Measurements from ENCODE around the gene VPS54.

The VPS54 gene

DNA sequence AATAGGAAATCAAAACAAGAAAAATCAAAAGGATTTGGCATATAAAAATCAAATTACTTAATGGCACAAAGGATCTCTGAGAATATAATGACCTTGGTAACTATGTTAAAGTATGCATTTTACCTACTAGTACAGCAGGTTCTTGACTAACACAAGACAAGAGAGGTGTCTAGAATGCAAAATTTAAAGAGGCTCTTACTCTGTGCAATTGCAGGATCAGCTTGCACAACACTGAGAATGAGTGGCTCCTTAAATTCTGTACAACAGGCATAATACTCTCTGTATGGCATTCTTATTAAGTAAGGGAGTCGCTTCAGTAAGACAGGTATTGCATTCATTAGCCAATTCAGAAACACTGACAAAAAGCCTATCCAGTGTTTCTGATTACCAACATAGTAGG, 104.9 kb downstream of the VPS54 start:
- no CpG with 5 or more reads among the region's 1 CpG for WGBS (ENCODE audit: insufficient coverage)
- DNase-seq, result no peak

GRCh38 chr2:63903003-63903402, 116.2 kb downstream of the VPS54 start:
- POLR2A ChIA-PET, result no interaction called here
- peak in 2 of 3 donors; percentile 32 to 42 for DNase-seq
- H3K36me3 ChIP-seq (ENCODE audit: control insufficient read depth in 4 of 4, insufficient read depth in 4 of 4, low read length in 3 of 4), result peaks cover 29 to 74% (median 33%) of the 10 kb centered on the region in 4 experiments
- no peak overlapping the region for H3K4me3 ChIP-seq (ENCODE audit: control insufficient read depth in 1 of 7, extremely low read depth in 1 of 7, insufficient read depth in 4 of 7, low read depth in 2 of 7, low read length in 6 of 7)
- WGBS (ENCODE audit: insufficient coverage), result 100% methylated on average over 1 of the region's 2 CpGs
- no peak overlapping the region for H3K27ac ChIP-seq (ENCODE audit: insufficient read depth in 1 of 2, low read depth in 1 of 2, low read length in 2 of 2, poor library complexity in 1 of 2, severe bottlenecking in 2 of 2)
- no peaks in the 10 kb centered on the region for H3K4me1 ChIP-seq (ENCODE audit: control extremely low read depth in 1 of 4, control insufficient read depth in 4 of 4, insufficient read depth in 4 of 4, low read length in 3 of 4)
- H3K27me3 ChIP-seq (replicated peaks in 2 of 5; ENCODE audit: control insufficient read depth in 4 of 5, insufficient read depth in 5 of 5, low read length in 4 of 5), result no peaks in the 10 kb centered on the region
- CTCF ChIA-PET, result no interaction called here
- peaks cover 2 to 45% (median 19%) of the 10 kb centered on the region in 5 experiments for H3K9me3 ChIP-seq (ENCODE audit: control extremely low read depth in 1 of 5, control insufficient read depth in 4 of 5, insufficient read depth in 2 of 5, low read depth in 1 of 5, low read length in 4 of 5)

More for the DNA sequence above, 104.9 kb downstream of the VPS54 start:
- Histone ChIP-seq H3K27me3 (replicated peaks in 2 of 5; ENCODE audit: control insufficient read depth in 4 of 5, insufficient read depth in 5 of 5, low read length in 4 of 5) (no peaks in the 10 kb centered on the region), H3K4me3 (ENCODE audit: control insufficient read depth in 1 of 7, extremely low read depth in 1 of 7, insufficient read depth in 4 of 7, low read depth in 2 of 7, low read length in 6 of 7) (no peak overlapping the region), H3K9me3 (ENCODE audit: control extremely low read depth in 1 of 5, control insufficient read depth in 4 of 5, insufficient read depth in 2 of 5, low read depth in 1 of 5, low read length in 4 of 5) (no peaks in the 10 kb centered on the region), H3K27ac (ENCODE audit: insufficient read depth in 1 of 2, low read depth in 1 of 2, low read length in 2 of 2, poor library complexity in 1 of 2, severe bottlenecking in 2 of 2) (no peak overlapping the region), H3K36me3 (ENCODE audit: control insufficient read depth in 4 of 4, insufficient read depth in 4 of 4, low read length in 3 of 4) (peaks cover 17 to 72% (median 30%) of the 10 kb centered on the region in 4 experiments), H3K4me1 (ENCODE audit: control extremely low read depth in 1 of 4, control insufficient read depth in 4 of 4, insufficient read depth in 4 of 4, low read length in 3 of 4) (no peaks in the 10 kb centered on the region)
- CTCF ChIA-PET, result no interaction called here
- POLR2A ChIA-PET, result no interaction called here

GRCh38 chr2:63902149-63902548, 117.1 kb downstream of the VPS54 start:
- Histone ChIP-seq H3K9me3 (ENCODE audit: control extremely low read depth in 1 of 5, control insufficient read depth in 4 of 5, insufficient read depth in 2 of 5, low read depth in 1 of 5, low read length in 4 of 5) (peaks cover 2 to 45% (median 18%) of the 10 kb centered on the region in 5 experiments), H3K4me1 (ENCODE audit: control extremely low read depth in 1 of 4, control insufficient read depth in 4 of 4, insufficient read depth in 4 of 4, low read length in 3 of 4) (no peaks in the 10 kb centered on the region), H3K4me3 (ENCODE audit: control insufficient read depth in 1 of 7, extremely low read depth in 1 of 7, insufficient read depth in 4 of 7, low read depth in 2 of 7, low read length in 6 of 7) (no peak overlapping the region), H3K27me3 (replicated peaks in 2 of 5; ENCODE audit: control insufficient read depth in 4 of 5, insufficient read depth in 5 of 5, low read length in 4 of 5) (no peaks in the 10 kb centered on the region), H3K27ac (ENCODE audit: insufficient read depth in 1 of 2, low read depth in 1 of 2, low read length in 2 of 2, poor library complexity in 1 of 2, severe bottlenecking in 2 of 2) (no peak overlapping the region), H3K36me3 (ENCODE audit: control insufficient read depth in 4 of 4, insufficient read depth in 4 of 4, low read length in 3 of 4) (peaks cover 30 to 66% (median 34%) of the 10 kb centered on the region in 4 experiments)
- ChIA-PET CTCF (no interaction called here), POLR2A (no interaction called here)
- no peak for DNase-seq

GRCh38 chr2:63899639-63900038, 119.6 kb downstream of the VPS54 start:
- POLR2A ChIA-PET, result no interaction called here
- H3K4me3 ChIP-seq (ENCODE audit: control insufficient read depth in 1 of 7, extremely low read depth in 1 of 7, insufficient read depth in 4 of 7, low read depth in 2 of 7, low read length in 6 of 7), result no peak overlapping the region
- no peak for DNase-seq
- H3K27me3 ChIP-seq (replicated peaks in 2 of 5; ENCODE audit: control insufficient read depth in 4 of 5, insufficient read depth in 5 of 5, low read length in 4 of 5), result no peaks in the 10 kb centered on the region
- H3K36me3 ChIP-seq (ENCODE audit: control insufficient read depth in 4 of 4, insufficient read depth in 4 of 4, low read length in 3 of 4), result peaks cover 24 to 50% (median 35%) of the 10 kb centered on the region in 4 experiments
- H3K4me1 ChIP-seq (ENCODE audit: control extremely low read depth in 1 of 4, control insufficient read depth in 4 of 4, insufficient read depth in 4 of 4, low read length in 3 of 4), result no peaks in the 10 kb centered on the region
- peaks cover 2 to 31% (median 8%) of the 10 kb centered on the region in 5 experiments for H3K9me3 ChIP-seq (ENCODE audit: control extremely low read depth in 1 of 5, control insufficient read depth in 4 of 5, insufficient read depth in 2 of 5, low read depth in 1 of 5, low read length in 4 of 5)
- no peak overlapping the region for H3K27ac ChIP-seq (ENCODE audit: insufficient read depth in 1 of 2, low read depth in 1 of 2, low read length in 2 of 2, poor library complexity in 1 of 2, severe bottlenecking in 2 of 2)
- CTCF ChIA-PET, result interaction anchor here (2.0 kb wide), 1 partner anchor 10 kb away, joined by 8 read pairs; no protein-coding TSS in a partner anchor
- 100% methylated on average over 1 of the region's 1 CpG for WGBS (ENCODE audit: insufficient coverage)

DNA sequence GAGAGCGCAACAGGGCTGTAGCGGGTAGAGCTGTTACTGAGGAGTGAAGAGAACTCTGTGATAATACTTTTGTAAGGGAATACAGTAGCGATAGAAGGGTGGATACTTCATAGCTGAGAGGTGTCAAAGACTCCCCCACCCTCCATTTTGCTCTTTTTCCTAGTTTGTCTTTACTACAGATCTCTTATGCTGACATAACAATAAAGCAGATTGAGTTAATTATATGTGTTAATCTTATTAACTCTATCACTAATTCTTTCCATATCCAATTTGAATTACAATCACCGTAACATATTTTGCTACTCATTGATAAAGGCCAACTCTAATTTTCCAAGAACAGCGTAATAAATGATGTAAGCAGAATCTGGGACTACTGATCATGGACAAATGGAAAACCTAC, 120.4 kb downstream of the VPS54 start:
- DNase-seq, result no peak
- H3K27me3 ChIP-seq (replicated peaks in 2 of 5; ENCODE audit: control insufficient read depth in 4 of 5, insufficient read depth in 5 of 5, low read length in 4 of 5), result no peaks in the 10 kb centered on the region
- ChIA-PET POLR2A (no interaction called here), CTCF (interaction anchor here (2.0 kb wide), 1 partner anchor 9 kb away, joined by 8 read pairs; no protein-coding TSS in a partner anchor)
- no peak overlapping the region for H3K4me3 ChIP-seq (ENCODE audit: control insufficient read depth in 1 of 7, extremely low read depth in 1 of 7, insufficient read depth in 4 of 7, low read depth in 2 of 7, low read length in 6 of 7)
- no peaks in the 10 kb centered on the region for H3K4me1 ChIP-seq (ENCODE audit: control extremely low read depth in 1 of 4, control insufficient read depth in 4 of 4, insufficient read depth in 4 of 4, low read length in 3 of 4)
- H3K9me3 ChIP-seq (ENCODE audit: control extremely low read depth in 1 of 5, control insufficient read depth in 4 of 5, insufficient read depth in 2 of 5, low read depth in 1 of 5, low read length in 4 of 5), result peaks cover 2 to 24% (median 8%) of the 10 kb centered on the region in 5 experiments
- peaks cover 20 to 54% (median 35%) of the 10 kb centered on the region in 4 experiments for H3K36me3 ChIP-seq (ENCODE audit: control insufficient read depth in 4 of 4, insufficient read depth in 4 of 4, low read length in 3 of 4)
- 94% methylated on average over 2 of the region's 5 CpGs for WGBS (ENCODE audit: insufficient coverage)
- no peak overlapping the region for H3K27ac ChIP-seq (ENCODE audit: insufficient read depth in 1 of 2, low read depth in 1 of 2, low read length in 2 of 2, poor library complexity in 1 of 2, severe bottlenecking in 2 of 2)

GRCh38 chr2:63894167-63894566, 125.1 kb downstream of the VPS54 start:
- Histone ChIP-seq H3K27me3 (replicated peaks in 2 of 5; ENCODE audit: control insufficient read depth in 4 of 5, insufficient read depth in 5 of 5, low read length in 4 of 5) (no peaks in the 10 kb centered on the region), H3K4me1 (ENCODE audit: control extremely low read depth in 1 of 4, control insufficient read depth in 4 of 4, insufficient read depth in 4 of 4, low read length in 3 of 4) (no peaks in the 10 kb centered on the region), H3K4me3 (ENCODE audit: control insufficient read depth in 1 of 7, extremely low read depth in 1 of 7, insufficient read depth in 4 of 7, low read depth in 2 of 7, low read length in 6 of 7) (no peak overlapping the region), H3K27ac (ENCODE audit: insufficient read depth in 1 of 2, low read depth in 1 of 2, low read length in 2 of 2, poor library complexity in 1 of 2, severe bottlenecking in 2 of 2) (no peak overlapping the region), H3K36me3 (ENCODE audit: control insufficient read depth in 4 of 4, insufficient read depth in 4 of 4, low read length in 3 of 4) (peaks cover 30 to 69% (median 46%) of the 10 kb centered on the region in 4 experiments), H3K9me3 (ENCODE audit: control extremely low read depth in 1 of 5, control insufficient read depth in 4 of 5, insufficient read depth in 2 of 5, low read depth in 1 of 5, low read length in 4 of 5) (no peaks in the 10 kb centered on the region)
- ChIA-PET CTCF (interaction anchor here (1.2 kb wide), 1 partner anchor 11 kb away, joined by 3 read pairs; no protein-coding TSS in a partner anchor), POLR2A (no interaction called here)
- DNase-seq, result no peak
- WGBS (ENCODE audit: insufficient coverage), result no CpG with 5 or more reads among the region's 1 CpG

- DNase-seq, result no peak
- H3K27me3 ChIP-seq (replicated peaks in 2 of 5; ENCODE audit: control insufficient read depth in 4 of 5, insufficient read depth in 5 of 5, low read length in 4 of 5), result no peaks in the 10 kb centered on the region
- H3K36me3 ChIP-seq (ENCODE audit: control insufficient read depth in 4 of 4, insufficient read depth in 4 of 4, low read length in 3 of 4), result peaks cover 22 to 67% (median 46%) of the 10 kb centered on the region in 4 experiments
- CTCF ChIA-PET, result interaction anchor here (1.5 kb wide), 1 partner anchor 194 kb away, joined by 3 read pairs; no protein-coding TSS in a partner anchor
- no peaks in the 10 kb centered on the region for H3K4me1 ChIP-seq (ENCODE audit: control extremely low read depth in 1 of 4, control insufficient read depth in 4 of 4, insufficient read depth in 4 of 4, low read length in 3 of 4)
- no peak overlapping the region for H3K27ac ChIP-seq (ENCODE audit: insufficient read depth in 1 of 2, low read depth in 1 of 2, low read length in 2 of 2, poor library complexity in 1 of 2, severe bottlenecking in 2 of 2)
- H3K4me3 ChIP-seq (ENCODE audit: control insufficient read depth in 1 of 7, extremely low read depth in 1 of 7, insufficient read depth in 4 of 7, low read depth in 2 of 7, low read length in 6 of 7), result no peak overlapping the region
- POLR2A ChIA-PET, result no interaction called here
- WGBS (ENCODE audit: insufficient coverage), result 100% methylated on average over 1 of the region's 2 CpGs
- no peaks in the 10 kb centered on the region for H3K9me3 ChIP-seq (ENCODE audit: control extremely low read depth in 1 of 5, control insufficient read depth in 4 of 5, insufficient read depth in 2 of 5, low read depth in 1 of 5, low read length in 4 of 5)
Observed at GRCh38 chr2:63893163-63893562, 126.1 kb downstream of the VPS54 start.
